Putamen (tissue), 1 donor: Measurements from ENCODE around the gene SLC35B2.

Experiments used
- DNase-seq: peaks from one replicate; pipeline ENCODE4 v3.0.0-alpha.2; 2016; ENCODE audit warnings: low spot score

The SLC35B2 gene

GRCh38 chr6:44267252-44267651 is 9.9 kb upstream of the SLC35B2 start:
- DNase-seq: no peak

- no peak for DNase-seq
Measured at GRCh38 chr6:44266347-44266746, 9.0 kb upstream of the SLC35B2 start.

GRCh38 chr6:44265722-44266233 is 8.4 kb upstream of the SLC35B2 start:
- DNase-seq: no peak

GRCh38 chr6:44265007-44265721 is 7.8 kb upstream of the SLC35B2 start, which contains the start of gene NFKBIE:
Gene NFKBIE (minus strand): TSS chr6:44265551. CDS start chr6:44265346, 205 bp downstream.
- DNase-seq: peak; percentile 87

- no peak for DNase-seq
Measured at GRCh38 chr6:44264154-44265006, 7.1 kb upstream of the SLC35B2 start.

GRCh38 chr6:44263354-44264100 is 6.2 kb upstream of the SLC35B2 start:
- no peak for DNase-seq

GRCh38 chr6:44262467-44263353 is 5.4 kb upstream of the SLC35B2 start:
- DNase-seq: no peak

GRCh38 chr6:44261581-44261980 is 4.3 kb upstream of the SLC35B2 start:
- DNase-seq: no peak

- no peak for DNase-seq
Measured at GRCh38 chr6:44260451-44261297, 3.3 kb upstream of the SLC35B2 start.

GRCh38 chr6:44260011-44260410 is 2.7 kb upstream of the SLC35B2 start:
- DNase-seq: no peak

- DNase-seq: no peak
Measured at GRCh38 chr6:44258921-44259320, 1.6 kb upstream of the SLC35B2 start.

GRCh38 chr6:44258325-44258863 is 1.1 kb upstream of the SLC35B2 start:
- DNase-seq: no peak

- no peak for DNase-seq
Measured at GRCh38 chr6:44257753-44258324, 511 bp upstream of the SLC35B2 start.

GRCh38 chr6:44256775-44257024 is 628 bp downstream of the SLC35B2 start:
- DNase-seq: no peak

- DNase-seq: no peak
Measured at GRCh38 chr6:44255871-44256774, 1.2 kb downstream of the SLC35B2 start.

- no peak for DNase-seq
Measured at GRCh38 chr6:44255105-44255808, 2.1 kb downstream of the SLC35B2 start.

GRCh38 chr6:44254191-44255104 is 2.9 kb downstream of the SLC35B2 start:
- no peak for DNase-seq
